Mesendoderm (in vitro differentiated cells): Measurements from ENCODE around the gene MAT2A.

Experiments
- DNase-seq: peaks from one replicate; pipeline ENCODE4 v3.0.0; 2013
- H2AK5ac ChIP-seq: 2 replicates; pipeline ENCODE4 v1.6.1; 2013; ENCODE audit warnings: low read length, inconsistent platforms
- H2BK120ac ChIP-seq: 2 replicates; pipeline ENCODE4 v1.6.1; 2013; ENCODE audit warnings: low read depth, mild to moderate bottlenecking, low read length, moderate library complexity, mixed read lengths
- H2BK15ac ChIP-seq: replicated peaks from 2 replicates; pipeline ENCODE4 v1.6.1; 2013; ENCODE audit warnings: low read depth, mild to moderate bottlenecking, moderate library complexity
- H2BK5ac ChIP-seq: 2 replicates; pipeline ENCODE4 v1.6.1; 2013; ENCODE audit warnings: low read length, inconsistent platforms
- H3K18ac ChIP-seq: 2 replicates; pipeline ENCODE4 v1.6.1; 2013; ENCODE audit warnings: mild to moderate bottlenecking, low read length, mixed read lengths
- H3K23ac ChIP-seq: one replicate; pipeline ENCODE4 v1.6.1; 2013; ENCODE audit warnings: low read length
- H3K27ac ChIP-seq: 2 replicates; pipeline ENCODE4 v1.5.1; 2013; ENCODE audit warnings: low read depth, mild to moderate bottlenecking, inconsistent platforms, low read length, moderate library complexity
- H3K27me3 ChIP-seq: 2 replicates; pipeline ENCODE4 v1.6.1; 2013; ENCODE audit warnings: low read length, control low read depth, mild to moderate bottlenecking, inconsistent platforms; ENCODE audit not compliant: insufficient read depth, poor library complexity
- H3K36me3 ChIP-seq: 2 replicates; pipeline ENCODE4 v1.6.1; 2013; ENCODE audit warnings: low read length, inconsistent platforms; ENCODE audit not compliant: control insufficient read depth, insufficient read depth
- H3K4ac ChIP-seq: one replicate; pipeline ENCODE4 v1.6.1; 2013; ENCODE audit warnings: low read depth, mild to moderate bottlenecking, low read length, moderate library complexity
- H3K4me1 ChIP-seq: 2 replicates; pipeline ENCODE4 v1.6.1; 2013; ENCODE audit warnings: low read depth, low read length, inconsistent platforms; ENCODE audit not compliant: control insufficient read depth
- H3K4me2 ChIP-seq: 2 replicates; pipeline ENCODE4 v1.6.1; 2013; ENCODE audit warnings: low read length
- H3K4me3 ChIP-seq: 2 replicates; pipeline ENCODE4 v1.5.1; 2013; ENCODE audit warnings: mild to moderate bottlenecking, low read length
- H3K56ac ChIP-seq: one replicate; pipeline ENCODE4 v1.6.1; 2013; ENCODE audit warnings: low read length
- H3K79me1 ChIP-seq: 2 replicates; pipeline ENCODE4 v1.6.1; 2013; ENCODE audit warnings: low read length, inconsistent platforms
- H3K79me2 ChIP-seq: 2 replicates; pipeline ENCODE4 v1.6.1; 2013; ENCODE audit warnings: mild to moderate bottlenecking, low read length; ENCODE audit not compliant: control insufficient read depth, insufficient read depth
- H3K9ac ChIP-seq: 2 replicates; pipeline ENCODE4 v1.6.1; 2013; ENCODE audit warnings: low read length, inconsistent platforms
- H4K5ac ChIP-seq: one replicate; pipeline ENCODE4 v1.6.1; 2013; ENCODE audit warnings: low read length
- H4K8ac ChIP-seq: one replicate; pipeline ENCODE4 v1.6.1; 2013; ENCODE audit warnings: low read depth, mild to moderate bottlenecking, control low read depth, low read length, moderate library complexity
- WGBS: extraction: QIAGEN DNeasy Blood & Tissue Kit; methylation state at CpG from one replicate; pipeline ENCODE4 v1.1.7; 2013; ENCODE audit warnings: low lambda C conversion rate, missing lambda C conversion rate; ENCODE audit not compliant: insufficient coverage; ENCODE audit errors: extremely low coverage; 5-methylcytosine and 5-hydroxymethylcytosine counted together

The MAT2A gene

GRCh38 chr2:85527787-85528186 is 11.2 kb upstream of the MAT2A start:
- Histone ChIP-seq H2BK120ac (no peak overlapping the region), H3K4me3 (no peak overlapping the region), H3K36me3 (no peaks in the 10 kb centered on the region), H3K79me2 (no peaks in the 10 kb centered on the region), H3K27ac (no peak overlapping the region), H3K18ac (no peak overlapping the region), H3K4me2 (no peak overlapping the region), H4K8ac (no peak overlapping the region), H3K56ac (no peak overlapping the region), H2AK5ac (no peak overlapping the region), H3K4ac (no peak overlapping the region), H3K4me1 (peaks cover 6% of the 10 kb centered on the region), H3K23ac (no peak overlapping the region), H3K9ac (no peak overlapping the region), H3K27me3 (no peaks in the 10 kb centered on the region), H3K79me1 (no peaks in the 10 kb centered on the region), H2BK5ac (no peak overlapping the region), H4K5ac (no peak overlapping the region), H2BK15ac (no peak overlapping the region)
- no peak for DNase-seq

- Histone ChIP-seq H2BK15ac (no peak overlapping the region), H2BK5ac (no peak overlapping the region), H3K4me2 (no peak overlapping the region), H3K79me1 (no peaks in the 10 kb centered on the region), H2BK120ac (no peak overlapping the region), H2AK5ac (no peak overlapping the region), H3K9ac (no peak overlapping the region), H4K5ac (no peak overlapping the region), H3K18ac (no peak overlapping the region), H3K27ac (no peak overlapping the region), H3K4ac (no peak overlapping the region), H3K23ac (no peak overlapping the region), H4K8ac (no peak overlapping the region), H3K27me3 (no peaks in the 10 kb centered on the region), H3K4me1 (peaks cover 6% of the 10 kb centered on the region), H3K56ac (no peak overlapping the region), H3K36me3 (no peaks in the 10 kb centered on the region), H3K79me2 (no peaks in the 10 kb centered on the region), H3K4me3 (no peak overlapping the region)
- no peak for DNase-seq
- no CpG with 5 or more reads among the region's 2 CpGs for WGBS
These were observed 10.6 kb upstream of the MAT2A start for GRCh38 chr2:85528355-85528754.

GRCh38 chr2:85529809-85530208 is 9.2 kb upstream of the MAT2A start:
- H3K18ac ChIP-seq, result no peak overlapping the region
- no peaks in the 10 kb centered on the region for H3K79me2 ChIP-seq
- H3K27ac ChIP-seq, result no peak overlapping the region
- no peak overlapping the region for H2AK5ac ChIP-seq
- H3K27me3 ChIP-seq, result no peaks in the 10 kb centered on the region
- no peak for DNase-seq
- H3K79me1 ChIP-seq, result no peaks in the 10 kb centered on the region
- no peak overlapping the region for H3K9ac ChIP-seq
- no peak overlapping the region for H3K23ac ChIP-seq
- no peak overlapping the region for H2BK15ac ChIP-seq
- H3K4me3 ChIP-seq, result no peak overlapping the region
- no peak overlapping the region for H2BK5ac ChIP-seq
- H2BK120ac ChIP-seq, result no peak overlapping the region
- H3K36me3 ChIP-seq, result no peaks in the 10 kb centered on the region
- WGBS, result no CpG with 5 or more reads among the region's 1 CpG
- H3K4me1 ChIP-seq, result peaks cover 2% of the 10 kb centered on the region
- no peak overlapping the region for H3K4ac ChIP-seq
- H3K56ac ChIP-seq, result no peak overlapping the region
- H4K5ac ChIP-seq, result no peak overlapping the region
- H4K8ac ChIP-seq, result no peak overlapping the region
- H3K4me2 ChIP-seq, result no peak overlapping the region

GRCh38 chr2:85531589-85531988 is 7.4 kb upstream of the MAT2A start:
- Histone ChIP-seq H2BK15ac (no peak overlapping the region), H3K4me2 (no peak overlapping the region), H3K79me2 (no peaks in the 10 kb centered on the region), H4K5ac (no peak overlapping the region), H3K79me1 (no peaks in the 10 kb centered on the region), H3K4ac (no peak overlapping the region), H3K27ac (no peak overlapping the region), H2BK120ac (no peak overlapping the region), H3K23ac (no peak overlapping the region), H3K36me3 (no peaks in the 10 kb centered on the region), H3K18ac (no peak overlapping the region), H3K56ac (no peak overlapping the region), H3K9ac (no peak overlapping the region), H2BK5ac (no peak overlapping the region), H2AK5ac (no peak overlapping the region), H3K4me1 (no peaks in the 10 kb centered on the region), H4K8ac (no peak overlapping the region), H3K27me3 (no peaks in the 10 kb centered on the region), H3K4me3 (no peak overlapping the region)
- WGBS, result no CpG with 5 or more reads among the region's 2 CpGs
- no peak for DNase-seq

GRCh38 chr2:85534099-85534498 is 4.9 kb upstream of the MAT2A start:
- no peaks in the 10 kb centered on the region for H3K4me1 ChIP-seq
- H3K79me1 ChIP-seq, result no peaks in the 10 kb centered on the region
- no peak overlapping the region for H3K56ac ChIP-seq
- H2BK15ac ChIP-seq, result no peak overlapping the region
- no peaks in the 10 kb centered on the region for H3K27me3 ChIP-seq
- H3K4ac ChIP-seq, result no peak overlapping the region
- no peaks in the 10 kb centered on the region for H3K36me3 ChIP-seq
- no peak overlapping the region for H3K27ac ChIP-seq
- H3K4me2 ChIP-seq, result no peak overlapping the region
- no peak overlapping the region for H2BK5ac ChIP-seq
- no peak overlapping the region for H3K9ac ChIP-seq
- DNase-seq, result no peak
- H3K79me2 ChIP-seq, result peaks cover 3% of the 10 kb centered on the region
- no peak overlapping the region for H2BK120ac ChIP-seq
- H4K8ac ChIP-seq, result no peak overlapping the region
- no CpG with 5 or more reads among the region's 3 CpGs for WGBS
- no peak overlapping the region for H3K18ac ChIP-seq
- H3K23ac ChIP-seq, result no peak overlapping the region
- H4K5ac ChIP-seq, result no peak overlapping the region
- H3K4me3 ChIP-seq, result no peak overlapping the region
- no peak overlapping the region for H2AK5ac ChIP-seq

DNA sequence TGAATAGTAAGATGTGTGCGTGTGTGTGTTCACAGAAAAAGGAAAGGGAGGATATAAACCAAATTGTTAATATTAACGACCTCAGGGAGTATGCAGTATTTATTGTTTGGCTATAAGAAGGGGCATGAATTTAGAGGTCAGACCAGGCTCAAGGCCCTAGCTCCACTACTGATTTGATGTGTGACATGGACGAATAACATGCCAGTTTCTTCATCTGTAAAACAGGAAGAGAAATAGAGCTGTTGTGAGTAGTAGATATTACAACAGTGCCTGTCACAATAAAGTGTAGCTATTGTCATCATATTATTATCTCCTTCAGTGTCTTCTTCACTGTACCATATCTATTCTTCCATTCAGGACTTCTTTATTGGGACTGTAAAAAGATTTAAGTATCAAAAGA is 4.1 kb upstream of the MAT2A start:
- no peak overlapping the region for H2BK15ac ChIP-seq
- no peaks in the 10 kb centered on the region for H3K36me3 ChIP-seq
- no peaks in the 10 kb centered on the region for H3K79me1 ChIP-seq
- no peaks in the 10 kb centered on the region for H3K4me1 ChIP-seq
- H3K56ac ChIP-seq, result no peak overlapping the region
- H3K79me2 ChIP-seq, result peaks cover 10% of the 10 kb centered on the region
- no peak overlapping the region for H3K27ac ChIP-seq
- H2BK5ac ChIP-seq, result no peak overlapping the region
- H3K4me3 ChIP-seq, result no peak overlapping the region
- no peak overlapping the region for H2AK5ac ChIP-seq
- DNase-seq, result no peak
- H4K5ac ChIP-seq, result no peak overlapping the region
- no peak overlapping the region for H4K8ac ChIP-seq
- no peak overlapping the region for H3K9ac ChIP-seq
- H3K4ac ChIP-seq, result no peak overlapping the region
- H3K23ac ChIP-seq, result no peak overlapping the region
- no CpG with 5 or more reads among the region's 3 CpGs for WGBS
- H3K27me3 ChIP-seq, result no peaks in the 10 kb centered on the region
- no peak overlapping the region for H2BK120ac ChIP-seq
- no peak overlapping the region for H3K4me2 ChIP-seq
- no peak overlapping the region for H3K18ac ChIP-seq
